GM18499 (cell line): Measurements from ENCODE around the gene THOC7.

Experiments used
- ATAC-seq: cut with Tn5 transposase; IDR thresholded peaks from one replicate; pipeline ENCODE4 v1.9.1; 2021; ENCODE audit warnings: moderate number of reproducible peaks; ENCODE audit not compliant: insufficient read depth, unreplicated experiment

THOC7 gene

DNA sequence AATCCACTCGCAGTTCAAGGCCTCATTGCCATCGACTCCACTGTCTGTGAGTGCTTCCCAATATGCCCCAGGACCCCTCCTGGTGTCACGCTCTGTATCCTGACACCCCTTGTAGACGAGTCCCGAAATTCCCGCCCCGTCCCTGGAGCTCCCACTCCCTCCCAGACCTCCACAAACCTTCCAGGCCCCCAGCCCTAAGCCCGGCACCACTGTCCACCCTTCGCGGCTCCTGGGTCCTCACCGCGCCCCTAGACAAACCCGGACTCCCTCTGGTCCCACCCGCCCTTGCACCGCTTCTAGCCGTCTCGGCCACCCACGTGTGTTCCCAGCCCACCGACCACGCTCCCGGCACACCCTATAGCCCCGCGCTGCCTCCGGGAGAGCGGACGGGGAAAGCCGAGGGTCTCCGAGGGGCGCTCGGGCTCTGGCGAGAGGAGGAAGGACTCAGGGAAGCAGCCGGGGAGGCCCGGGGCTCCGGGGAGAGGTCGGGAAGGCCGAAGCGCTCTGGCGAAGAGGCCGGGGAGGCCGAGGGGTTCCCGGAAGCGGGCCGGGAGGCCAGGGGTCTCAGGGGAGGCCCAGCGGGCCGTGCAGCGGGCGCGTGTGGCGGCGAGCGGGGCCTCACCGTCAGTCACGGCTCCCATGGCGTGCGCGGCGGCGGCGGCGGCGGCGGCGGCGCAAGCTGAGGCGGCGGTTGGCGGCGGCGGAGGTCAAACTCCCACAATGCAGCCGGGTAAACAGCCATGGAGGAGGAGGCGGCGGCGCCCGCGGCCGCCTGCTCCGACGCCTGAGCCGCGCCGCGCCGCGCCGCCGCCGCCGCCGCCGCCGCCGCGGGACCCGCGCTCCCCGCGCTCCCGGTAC lies at the start of gene THOC7, which contains the start of gene ATXN7:
TSS of gene THOC7 (minus strand) at position 656 of the 858 bp plus-strand sequence. CDS start at position 641, 15 bp downstream.
TSS of gene ATXN7 (plus strand) at position 718 of the 858 bp plus-strand sequence. CDS start 48,732 bp downstream, outside the sequence.
- no peak for ATAC-seq

GRCh38 chr3:63912768-63913588 lies 49.4 kb upstream of the THOC7 start:
- ATAC-seq = no peak

GRCh38 chr3:63911873-63912767 lies 48.5 kb upstream of the THOC7 start, which contains the start of gene SCAANT1:
SCAANT1 (minus strand) TSS chr3:63912383.
- ATAC-seq = peak; percentile 40

DNA sequence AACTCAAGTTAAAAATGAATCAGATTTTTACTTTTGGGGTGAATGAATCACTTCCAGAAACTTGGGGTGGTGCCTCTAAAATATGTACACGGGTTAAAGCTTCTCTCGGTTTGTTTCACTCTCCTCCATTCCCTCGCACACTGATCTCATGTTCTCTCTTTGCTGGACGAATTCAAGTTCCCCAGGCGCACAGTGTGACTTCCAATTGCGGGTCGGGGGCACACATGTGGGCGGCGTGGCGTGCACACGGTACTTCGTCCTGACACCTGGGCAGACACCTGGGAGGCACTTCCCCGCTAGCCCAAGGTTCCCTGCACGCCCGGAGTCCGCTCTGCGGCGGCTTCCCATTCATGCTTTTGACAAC lies 47.9 kb upstream of the THOC7 start:
- peak; percentile 23 for ATAC-seq

- ATAC-seq = peak; percentile 28
These were observed 47.3 kb upstream of the THOC7 start for GRCh38 chr3:63910891-63911290.

DNA sequence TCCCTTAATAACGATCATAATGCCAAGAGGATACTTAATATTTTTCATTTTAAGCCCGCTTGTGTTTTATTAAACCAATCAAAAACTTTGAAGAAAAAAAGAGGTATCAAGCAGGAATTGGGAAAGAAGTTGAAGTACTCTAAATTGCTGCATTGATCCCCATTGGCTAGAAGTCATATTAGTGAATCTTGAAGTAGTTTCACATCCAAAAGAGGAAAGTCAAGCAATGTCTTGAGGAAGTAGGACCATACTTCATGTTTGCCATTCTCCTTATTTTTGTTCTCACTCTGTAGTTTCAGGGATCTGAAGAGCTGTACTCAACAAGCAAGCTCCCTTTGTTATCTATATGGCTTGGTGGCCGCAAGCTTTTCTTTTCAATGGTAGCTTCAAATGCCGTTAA lies 46.4 kb upstream of the THOC7 start:
- no peak for ATAC-seq

DNA sequence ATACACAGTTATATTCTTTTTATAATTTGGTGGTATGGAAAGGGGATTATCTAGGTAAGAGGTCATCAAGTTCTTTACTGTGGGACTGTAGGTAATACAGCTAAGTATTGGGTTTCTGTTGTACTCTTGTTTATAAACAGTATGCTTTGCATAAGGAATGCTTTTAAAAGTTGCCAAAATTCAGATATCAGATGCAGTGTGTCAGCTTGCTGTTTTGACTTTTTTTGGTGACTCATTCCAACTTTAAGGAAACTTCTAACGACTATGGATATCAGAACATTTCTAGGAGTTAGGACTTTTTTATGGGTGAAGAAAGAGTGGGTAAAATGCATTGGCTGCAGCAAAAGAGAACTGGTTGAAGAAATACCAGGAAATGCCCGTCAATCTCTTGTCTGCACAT lies 45.8 kb upstream of the THOC7 start:
- no peak for ATAC-seq

GRCh38 chr3:63908776-63909175 lies 45.2 kb upstream of the THOC7 start:
- ATAC-seq = no peak

GRCh38 chr3:63908081-63908736 lies 44.6 kb upstream of the THOC7 start:
- ATAC-seq = no peak

GRCh38 chr3:63905731-63906620 lies 42.4 kb upstream of the THOC7 start:
- no peak for ATAC-seq

DNA sequence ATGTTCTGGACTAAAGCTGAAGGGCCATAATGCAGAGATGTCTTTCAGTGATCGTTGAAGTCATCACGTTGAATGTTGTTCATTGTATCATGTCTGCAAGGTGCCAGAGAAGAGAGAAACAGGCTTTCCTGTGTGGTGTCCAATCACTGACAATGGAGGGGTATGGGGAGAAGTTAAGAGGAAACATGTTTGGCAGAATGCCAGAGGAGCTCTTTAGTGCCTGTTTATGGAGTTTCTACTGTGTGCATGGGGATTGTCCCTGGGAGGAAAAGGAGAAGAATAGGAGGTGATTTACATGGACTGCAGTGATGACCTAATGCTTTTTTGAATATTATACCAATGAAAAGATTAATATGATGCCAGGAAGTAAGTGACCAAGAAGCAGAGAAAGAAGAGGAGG lies 36.9 kb upstream of the THOC7 start:
- no peak for ATAC-seq

DNA sequence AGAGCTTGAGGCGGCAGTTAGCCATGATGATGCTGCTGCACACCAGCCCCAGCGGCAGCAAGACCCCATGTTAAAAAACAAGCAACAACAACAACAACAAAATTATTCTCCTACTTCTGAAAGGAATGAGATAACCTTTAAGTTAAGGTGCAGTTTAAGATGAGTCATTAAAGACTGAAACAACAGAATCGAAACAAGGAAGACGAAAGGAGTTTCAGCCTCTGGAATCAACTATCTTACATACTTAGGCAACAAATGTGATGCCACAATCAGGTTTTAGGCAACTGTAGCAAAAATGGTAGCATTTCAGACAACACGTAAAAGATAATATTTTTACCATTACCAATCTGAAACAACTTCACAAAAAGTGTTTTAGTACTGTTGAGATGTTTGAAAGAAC lies 36.4 kb upstream of the THOC7 start:
- ATAC-seq = no peak

DNA sequence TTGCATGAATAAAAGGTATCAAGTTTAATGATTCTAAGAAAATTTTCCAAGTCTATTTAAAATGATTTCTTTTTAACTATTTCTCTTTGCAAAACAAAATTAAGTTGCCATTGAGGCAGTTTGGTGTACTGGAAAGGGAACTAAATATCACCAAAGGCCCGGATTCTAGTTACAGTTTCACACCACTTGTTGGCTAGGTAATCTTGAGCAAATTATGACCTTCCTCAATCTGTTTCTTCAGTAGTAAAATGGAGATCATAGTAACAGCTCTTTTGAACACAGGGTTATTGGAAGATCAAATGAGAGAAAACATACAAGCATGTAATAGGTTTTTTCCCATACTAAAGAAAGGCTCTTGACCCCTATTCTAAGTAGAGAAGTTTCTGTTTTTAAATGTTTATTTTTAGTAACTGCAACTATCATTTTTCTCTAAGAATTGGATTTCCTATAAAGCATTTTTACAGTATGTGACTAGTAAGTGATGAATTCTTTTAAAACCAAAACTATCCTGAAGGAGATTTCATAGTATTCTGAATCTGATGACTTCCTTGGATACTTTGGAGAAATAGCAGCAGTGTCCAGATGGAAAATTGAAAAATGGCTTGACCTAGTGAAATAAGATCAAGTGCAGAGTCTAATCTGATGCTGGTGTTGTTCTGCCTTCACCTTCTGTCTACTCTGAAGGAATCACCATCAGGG lies 32.9 kb upstream of the THOC7 start:
- ATAC-seq = peak; percentile 66

- no peak for ATAC-seq
These were observed 32.0 kb upstream of the THOC7 start for GRCh38 chr3:63895422-63896189.

- ATAC-seq = no peak
These were observed 29.3 kb upstream of the THOC7 start for GRCh38 chr3:63892773-63893352.

GRCh38 chr3:63891518-63891917 lies 27.9 kb upstream of the THOC7 start:
- ATAC-seq = no peak

DNA sequence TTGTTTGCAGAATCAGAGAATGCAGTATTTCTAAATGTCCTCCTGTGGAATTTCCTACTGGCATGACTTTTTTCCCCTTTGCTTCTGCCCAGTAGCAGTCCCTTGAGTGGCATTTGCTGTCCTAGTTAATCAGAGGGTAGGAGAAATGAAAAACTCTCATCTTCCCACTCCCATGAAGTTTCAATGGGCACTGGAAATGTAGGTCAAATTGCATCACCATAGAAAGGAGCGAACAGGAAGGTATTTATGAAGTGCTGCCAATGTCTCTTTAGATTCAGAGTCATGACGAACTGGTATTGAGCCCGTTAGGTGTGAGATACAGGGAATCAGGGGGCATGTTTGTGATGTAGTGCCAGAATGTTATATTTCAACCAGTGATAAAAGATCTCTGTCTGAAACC lies 23.3 kb upstream of the THOC7 start:
- ATAC-seq = no peak
